Suppressor macrophage treated with lipopolysaccharide for 4 hours (primary cell): ENCODE data around the gene H3-3A.

Experiments used
- DNase-seq: peaks from one replicate; pipeline ENCODE4 v3.0.0-alpha.2; 2020

The H3-3A gene

GRCh38 chr1:226054519-226055327, 7.8 kb upstream of the H3-3A start:
- no peak for DNase-seq

- no peak for DNase-seq
Measured at GRCh38 chr1:226059709-226060108, 2.8 kb upstream of the H3-3A start.

- DNase-seq: no peak
Measured at GRCh38 chr1:226060427-226060826, 2.1 kb upstream of the H3-3A start.

GRCh38 chr1:226061068-226061840, 1.3 kb upstream of the H3-3A start:
- no peak for DNase-seq

- DNase-seq: peak; percentile 74
Measured at GRCh38 chr1:226061841-226062557, 517 bp upstream of the H3-3A start.

GRCh38 chr1:226063224-226063976, 884 bp downstream of the H3-3A start:
- DNase-seq: peak; percentile 59

- no peak for DNase-seq
Measured at GRCh38 chr1:226063977-226064815, 1.7 kb downstream of the H3-3A start.

- peak; percentile 65 for DNase-seq
Measured at GRCh38 chr1:226064816-226065248, 2.3 kb downstream of the H3-3A start.

GRCh38 chr1:226066415-226067078, 4.0 kb downstream of the H3-3A start:
- DNase-seq: no peak

- no peak for DNase-seq
Measured at GRCh38 chr1:226069811-226070489, 7.4 kb downstream of the H3-3A start.

- DNase-seq: no peak
Measured at GRCh38 chr1:226072347-226072746, 9.8 kb downstream of the H3-3A start.

- DNase-seq: no peak
Measured at GRCh38 chr1:226073184-226073950, 10.9 kb downstream of the H3-3A start.

- DNase-seq: no peak
Measured at GRCh38 chr1:226074046-226074445, 11.5 kb downstream of the H3-3A start.

GRCh38 chr1:226076378-226076777, 13.9 kb downstream of the H3-3A start:
- DNase-seq: no peak

- no peak for DNase-seq
Measured at GRCh38 chr1:226078374-226078773, 15.9 kb downstream of the H3-3A start.

GRCh38 chr1:226082587-226082917, 20.0 kb downstream of the H3-3A start:
- no peak for DNase-seq

- DNase-seq: peak; percentile 67
Measured at GRCh38 chr1:226082959-226083301, 20.4 kb downstream of the H3-3A start.

- DNase-seq: peak; percentile 90
Measured at GRCh38 chr1:226083302-226084101, 21.0 kb downstream of the H3-3A start.

- peak; percentile 49 for DNase-seq
Measured at GRCh38 chr1:226085675-226086285, 23.3 kb downstream of the H3-3A start.
